ENCODE data around the gene CAMK4.

Gene CAMK4

DNA sequence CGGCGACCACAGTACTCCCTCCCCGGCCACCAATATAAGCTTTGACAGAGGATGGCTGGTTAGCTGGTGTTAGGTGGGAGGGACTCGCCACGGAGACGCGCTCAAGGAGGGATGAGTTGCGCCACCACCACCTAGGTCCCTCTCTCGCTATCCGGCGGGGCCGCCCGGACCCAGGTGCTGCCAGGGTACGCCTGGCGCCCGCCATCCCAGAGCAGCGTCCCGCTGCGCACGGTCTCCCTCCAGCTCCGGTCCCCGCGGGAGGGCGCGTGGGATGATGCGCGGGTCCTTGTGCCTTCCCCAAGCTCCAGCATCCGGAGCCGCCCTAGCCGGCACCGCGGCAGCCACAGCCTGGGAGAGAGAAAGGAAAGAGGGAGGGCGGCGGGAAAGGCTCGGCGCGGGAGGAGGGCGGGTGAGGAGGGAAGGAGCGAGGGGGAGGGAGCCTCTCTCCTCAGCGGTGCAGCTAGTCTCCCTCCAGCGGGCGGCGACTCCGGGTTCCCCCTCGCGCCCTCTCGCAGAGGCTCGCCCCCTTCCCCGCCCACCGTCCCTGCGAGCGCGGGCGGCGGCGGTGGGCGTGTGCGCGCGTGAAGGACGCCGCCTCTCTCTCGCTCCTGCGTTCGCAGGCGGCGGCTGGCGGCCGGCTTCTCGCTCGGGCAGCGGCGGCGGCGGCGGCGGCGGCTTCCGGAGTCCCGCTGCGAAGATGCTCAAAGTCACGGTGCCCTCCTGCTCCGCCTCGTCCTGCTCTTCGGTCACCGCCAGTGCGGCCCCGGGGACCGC is at the start of gene CAMK4:
TSS of gene CAMK4 (plus strand) at position 598 of the 774 bp plus-strand sequence. CDS start at position 698, 100 bp downstream.
- peak; percentile 30 for DNase-seq (ENCODE audit: low read depth, low spot score)

DNA sequence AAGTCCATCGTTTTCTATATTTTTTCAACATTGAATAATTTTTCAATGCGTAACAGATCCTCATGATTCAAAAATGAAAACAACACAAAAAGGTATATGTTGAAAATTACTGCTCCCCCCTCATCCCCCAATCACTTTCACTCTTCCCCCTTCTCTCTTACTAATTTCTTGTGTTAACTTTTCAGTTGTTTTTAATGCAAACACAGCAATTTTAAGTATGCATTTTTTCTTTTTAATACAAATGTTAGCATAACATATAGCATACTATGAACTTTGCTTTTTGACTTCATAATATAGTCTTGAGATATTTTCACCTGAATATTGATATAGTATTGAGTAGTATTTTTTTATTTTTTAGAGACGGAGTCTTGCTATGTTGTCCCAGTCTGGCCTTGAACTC is 41.1 kb upstream of the CAMK4 start:
- no peak for DNase-seq (ENCODE audit: low read depth, low spot score)

DNA sequence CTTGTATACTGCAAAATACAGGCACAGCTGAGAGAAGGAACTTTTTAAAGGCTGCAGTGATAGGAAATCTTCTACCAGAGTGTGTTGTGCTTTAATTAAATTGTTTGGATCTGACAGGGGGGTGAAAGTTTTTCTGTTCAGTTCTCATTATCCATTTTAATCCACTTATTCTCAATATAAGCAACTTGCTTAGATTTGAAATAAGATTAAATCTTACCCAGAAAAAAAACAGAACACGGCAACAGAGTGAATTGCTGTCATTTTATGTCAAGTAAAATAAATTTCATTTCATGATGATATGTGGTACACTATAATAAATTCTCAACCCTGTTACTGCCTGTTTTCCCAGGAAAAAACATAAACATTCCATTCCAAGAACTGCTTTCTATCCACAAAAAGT is 37.1 kb upstream of the CAMK4 start:
- no peak for DNase-seq (ENCODE audit: low read depth, low spot score)

DNA sequence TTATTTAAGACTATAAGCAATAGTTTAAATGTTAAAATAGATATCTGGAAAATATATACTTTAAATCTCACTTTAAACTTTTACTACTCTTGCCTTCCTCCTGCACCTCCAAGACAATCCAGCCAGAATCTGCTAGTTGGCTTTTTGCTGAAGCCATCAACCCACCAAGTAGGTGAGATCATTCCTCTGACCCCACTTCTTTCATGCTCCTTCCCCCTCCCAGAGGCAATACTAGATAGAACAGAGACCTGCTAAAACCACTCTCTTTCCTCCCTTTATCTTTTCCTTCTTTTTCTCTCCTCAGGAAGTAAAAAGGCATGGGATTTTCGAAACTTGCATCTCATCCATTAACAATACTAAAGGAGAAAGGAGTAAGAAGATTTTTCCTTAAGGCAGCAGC is 30.1 kb upstream of the CAMK4 start:
- DNase-seq (ENCODE audit: low read depth, low spot score): no peak

DNA sequence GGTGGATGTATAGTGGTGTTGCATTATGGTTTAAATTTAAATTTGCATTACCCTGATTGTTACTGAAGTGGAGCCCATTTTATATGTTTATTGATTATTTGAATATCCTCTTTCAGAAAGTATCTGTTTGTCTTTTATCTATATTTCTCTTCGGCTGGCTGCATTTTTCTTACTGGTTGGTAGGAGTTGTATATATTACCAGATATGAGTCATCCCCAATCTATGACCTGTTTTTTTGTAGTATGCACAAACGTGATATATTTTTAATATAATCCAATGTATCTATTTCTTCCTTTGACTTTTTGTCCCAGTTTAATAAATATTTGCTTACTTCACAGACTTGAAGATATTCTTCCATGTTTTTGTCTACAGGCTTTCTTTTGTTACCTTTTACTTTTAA is 29.3 kb upstream of the CAMK4 start:
- no peak for DNase-seq (ENCODE audit: low read depth, low spot score)

DNA sequence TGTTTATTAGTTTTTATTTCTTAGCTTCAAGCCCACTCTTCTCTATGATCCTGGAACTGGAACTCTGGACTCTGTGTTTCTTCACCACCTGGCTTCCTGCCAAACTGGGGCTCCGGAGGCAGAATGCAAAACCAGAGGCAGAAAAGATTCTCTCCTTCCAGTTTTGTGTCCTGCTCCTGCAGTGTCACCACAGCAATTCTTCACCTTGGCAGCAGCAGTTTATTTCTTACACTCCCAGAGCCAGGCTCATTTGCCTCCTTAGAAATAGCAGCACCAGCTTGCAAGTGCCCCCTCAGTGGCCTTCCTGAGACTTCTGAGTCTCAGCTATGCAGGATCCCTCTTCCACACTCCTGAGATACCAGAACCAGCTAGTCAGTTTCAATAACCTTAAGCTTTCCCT is 26.7 kb upstream of the CAMK4 start:
- no peak for DNase-seq (ENCODE audit: low read depth, low spot score)

DNA sequence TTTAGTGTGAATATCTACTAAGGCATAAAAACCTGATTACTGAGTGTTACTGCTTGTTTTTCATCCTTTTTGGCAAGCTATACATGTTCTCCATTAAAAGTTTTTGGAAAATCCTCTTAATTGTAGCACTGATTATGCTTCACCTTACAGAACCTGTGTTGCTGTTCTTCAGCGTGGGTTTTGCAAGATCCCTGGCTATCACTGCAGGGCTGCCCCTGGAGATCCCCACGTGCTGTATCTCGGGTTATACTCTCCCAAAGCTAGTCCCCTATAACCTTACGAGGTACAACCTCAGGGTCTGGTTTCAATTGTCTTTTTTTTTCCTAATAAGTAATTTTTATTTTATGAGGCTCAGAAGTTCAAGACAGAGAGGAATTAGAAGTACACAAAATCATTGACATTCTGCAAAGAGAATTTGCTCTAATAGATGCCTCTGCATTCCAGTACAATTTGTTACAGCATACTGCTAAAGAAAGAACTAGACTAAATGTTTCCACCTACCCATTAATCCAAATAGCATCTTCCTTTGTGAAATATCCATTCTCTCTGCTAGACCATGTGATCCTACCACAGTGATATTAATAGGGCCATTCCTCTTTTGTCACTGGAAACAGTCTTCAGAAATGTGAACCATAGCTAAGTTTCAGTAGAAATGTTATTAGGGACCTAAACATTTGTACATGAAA is 25.8 kb upstream of the CAMK4 start:
- no peak for DNase-seq (ENCODE audit: low read depth, low spot score)

DNA sequence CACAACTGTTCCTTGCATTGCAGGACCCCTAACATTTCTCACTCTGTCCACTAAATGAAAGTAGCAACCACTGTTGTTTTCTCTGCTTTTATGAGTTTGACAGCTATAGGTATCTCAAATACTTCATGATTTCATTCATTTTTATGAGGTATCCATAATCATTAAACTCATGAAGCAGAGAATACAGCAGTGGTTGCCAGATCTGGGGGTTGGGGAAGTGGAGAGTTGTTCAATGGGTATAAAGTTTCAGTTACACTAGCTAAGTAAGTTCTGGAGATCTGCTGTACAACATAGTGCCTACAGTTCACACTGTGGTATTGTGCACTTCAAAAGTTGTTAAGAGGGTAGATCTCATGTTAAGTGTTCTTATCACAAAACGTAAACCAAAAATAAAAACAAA is 23.4 kb upstream of the CAMK4 start:
- no peak for DNase-seq (ENCODE audit: low read depth, low spot score)

DNA sequence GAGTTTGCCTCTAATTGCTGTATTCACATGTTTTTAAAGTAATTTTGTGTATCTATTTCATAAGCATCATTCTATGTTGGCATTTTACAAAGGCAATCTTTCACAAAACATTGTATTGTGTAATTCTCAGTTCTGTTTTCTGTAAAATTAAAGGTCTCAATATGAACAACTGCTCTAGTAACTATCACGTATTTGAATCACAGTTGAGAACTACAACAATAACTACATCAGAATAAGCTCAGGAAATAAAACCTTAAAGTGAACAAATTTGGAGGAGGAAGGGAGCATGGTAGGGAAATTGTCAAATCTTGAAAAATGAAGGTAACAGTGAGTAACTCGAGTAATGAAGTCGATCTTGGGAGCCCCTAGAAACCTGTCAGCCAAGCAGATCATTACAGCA is 22.5 kb upstream of the CAMK4 start:
- no peak for DNase-seq (ENCODE audit: low read depth, low spot score)

DNA sequence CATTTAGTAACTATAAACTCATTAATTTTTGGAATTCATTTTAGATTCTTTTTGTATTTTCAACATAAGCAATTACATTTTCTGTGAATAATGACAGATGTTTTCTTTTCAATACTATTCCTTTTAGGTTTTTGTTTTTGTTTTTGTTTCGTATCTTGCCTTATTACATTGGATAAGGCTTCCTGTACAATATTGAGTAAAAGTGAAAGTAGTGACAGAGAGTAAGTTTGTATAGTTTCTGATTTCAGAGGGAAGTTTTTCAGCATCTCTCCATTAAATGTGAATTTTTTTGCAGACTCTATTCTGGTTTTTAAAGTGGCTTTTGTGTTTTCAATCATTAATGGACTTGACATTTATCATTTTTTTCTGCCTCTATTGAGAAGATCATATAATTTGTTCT is 12.8 kb upstream of the CAMK4 start:
- DNase-seq (ENCODE audit: low read depth, low spot score): no peak

DNA sequence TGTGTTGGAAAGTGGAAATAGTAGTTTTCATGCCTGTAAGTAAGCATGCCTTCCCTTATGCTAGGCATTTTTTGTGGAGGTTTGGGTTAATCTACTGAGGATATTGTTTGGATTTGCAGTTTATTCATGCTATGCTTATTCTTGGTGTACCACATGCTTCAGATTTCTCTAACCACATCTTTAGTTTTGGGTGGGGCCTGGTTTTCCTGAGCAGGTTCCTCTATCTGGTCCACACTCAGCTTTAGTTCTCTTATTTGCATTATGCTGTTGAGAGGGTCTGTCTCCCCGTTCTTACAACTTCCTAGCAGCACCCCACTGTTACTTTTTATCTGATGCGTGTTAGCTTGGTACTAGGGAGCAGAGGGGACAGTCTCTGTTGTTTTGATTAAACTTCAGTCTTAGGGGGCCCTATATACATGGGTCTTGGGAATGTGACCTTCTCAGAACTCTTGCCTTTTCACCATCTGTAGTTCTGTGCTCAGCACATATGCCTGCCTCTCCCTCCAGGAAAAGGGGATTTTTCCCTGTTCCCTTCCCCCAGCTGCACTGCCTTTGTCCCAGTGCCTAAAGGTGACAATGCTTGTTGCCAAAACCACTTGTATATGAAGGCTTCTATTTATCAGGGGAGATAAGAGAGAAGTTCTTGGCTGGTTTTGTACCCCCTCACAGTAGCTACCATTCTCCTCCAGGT is 10.0 kb upstream of the CAMK4 start:
- no peak for DNase-seq (ENCODE audit: low read depth, low spot score)

DNA sequence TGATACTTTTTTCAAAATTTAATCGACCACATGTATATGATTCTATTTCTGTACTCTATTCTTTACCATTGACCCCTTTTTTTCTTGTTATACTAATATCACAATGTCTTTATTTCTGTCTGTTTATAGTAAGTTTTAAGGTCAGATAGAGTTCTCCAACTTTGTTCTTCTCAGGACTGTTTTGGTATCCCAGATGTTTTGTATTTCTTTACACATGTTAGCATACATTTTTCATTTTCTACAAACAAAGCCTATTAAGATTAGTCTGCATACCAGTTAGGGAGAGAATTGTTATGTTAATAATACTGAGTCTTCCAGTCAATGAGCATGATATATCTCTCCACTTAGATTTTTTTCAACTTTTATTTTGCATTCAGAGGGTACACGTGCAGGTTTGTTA is 8.2 kb upstream of the CAMK4 start:
- DNase-seq (ENCODE audit: low read depth, low spot score): no peak

DNA sequence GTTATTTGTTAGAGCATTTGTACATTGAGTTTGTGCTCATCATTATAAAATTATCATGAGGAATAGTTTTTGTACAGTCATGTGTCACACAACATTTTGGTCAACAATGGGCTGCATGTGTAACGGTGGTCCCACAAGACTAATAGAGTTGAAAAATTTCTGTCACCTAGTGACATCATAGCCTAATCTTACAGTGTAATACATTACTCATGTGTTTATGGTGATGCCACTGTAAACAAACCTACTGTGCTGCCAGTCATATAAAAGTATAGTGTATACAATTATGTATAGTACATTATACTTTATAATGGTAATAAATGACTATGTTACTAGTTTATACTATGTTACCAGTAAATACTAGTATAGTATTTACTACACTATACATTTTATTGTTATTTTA is 3.0 kb upstream of the CAMK4 start:
- DNase-seq (ENCODE audit: low read depth, low spot score): no peak

DNA sequence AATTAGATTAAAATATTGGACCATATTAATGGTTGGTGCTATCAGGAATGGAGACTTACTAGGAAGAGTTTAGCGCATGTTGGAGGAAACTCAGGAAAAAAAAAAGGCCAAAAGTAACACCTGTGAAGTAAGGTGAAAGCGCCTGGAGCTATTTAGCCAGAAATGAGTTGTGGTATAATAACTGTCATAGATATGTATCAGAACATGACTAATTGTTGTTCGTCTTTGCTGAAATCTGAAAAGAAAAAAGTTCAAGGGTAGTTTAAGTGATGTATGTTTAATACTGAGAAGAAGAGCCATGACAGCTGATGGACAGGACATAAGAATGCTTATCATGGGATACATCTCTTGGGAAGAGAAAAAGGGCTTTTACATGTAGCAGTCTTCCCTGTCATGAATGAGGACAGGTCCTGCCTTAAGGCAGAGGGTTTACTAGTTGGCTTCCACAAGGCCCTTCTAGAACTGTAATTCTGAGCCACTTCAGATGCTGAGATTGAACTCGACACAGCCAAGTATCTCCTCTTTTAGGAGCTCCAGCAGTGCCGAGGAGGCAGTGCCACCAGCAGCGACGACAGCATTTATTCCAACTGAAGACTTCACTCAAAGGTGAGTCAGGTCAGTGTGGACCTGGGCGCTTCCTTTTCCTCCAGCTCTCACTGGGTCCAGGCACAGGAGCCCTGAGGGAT is 940 bp upstream of the CAMK4 start:
- DNase-seq (ENCODE audit: low read depth, low spot score): no peak

DNA sequence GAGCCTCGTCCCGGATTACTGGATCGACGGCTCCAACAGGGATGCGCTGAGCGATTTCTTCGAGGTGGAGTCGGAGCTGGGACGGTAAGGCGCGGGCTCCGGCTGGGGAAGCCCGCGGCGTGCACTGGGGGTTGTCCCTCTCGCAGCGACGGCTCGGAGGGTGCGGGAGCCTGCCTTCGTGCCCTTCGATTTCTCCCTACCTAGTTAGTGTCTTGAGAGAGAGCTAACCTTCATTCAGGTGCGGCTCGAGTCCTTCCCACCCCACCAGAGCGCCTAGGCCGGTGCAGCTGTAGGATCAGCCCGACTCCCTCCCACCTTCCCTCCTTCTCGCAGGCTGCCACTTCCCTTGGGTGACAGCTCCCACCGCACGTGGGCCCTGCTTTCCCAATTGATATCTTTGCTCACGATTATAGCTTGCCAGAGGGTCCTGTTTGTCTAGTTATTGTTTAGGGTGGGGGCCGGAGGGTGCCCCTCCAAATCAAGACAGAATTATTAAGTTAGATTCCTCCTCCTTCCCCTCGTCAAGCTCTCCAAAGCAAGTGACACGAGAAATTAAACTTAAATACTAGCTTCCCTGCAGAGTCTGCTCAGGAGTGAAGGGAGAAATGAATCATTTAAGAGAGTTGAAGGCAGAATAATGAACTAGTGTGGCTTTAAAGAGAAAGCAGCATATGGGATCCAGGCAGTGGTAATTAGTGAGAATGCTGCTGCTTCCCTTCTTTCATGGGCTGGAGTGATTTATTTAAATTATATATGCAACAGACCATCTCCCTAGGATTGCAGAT is 569 bp downstream of the CAMK4 start:
- DNase-seq (ENCODE audit: low read depth, low spot score): no peak

DNA sequence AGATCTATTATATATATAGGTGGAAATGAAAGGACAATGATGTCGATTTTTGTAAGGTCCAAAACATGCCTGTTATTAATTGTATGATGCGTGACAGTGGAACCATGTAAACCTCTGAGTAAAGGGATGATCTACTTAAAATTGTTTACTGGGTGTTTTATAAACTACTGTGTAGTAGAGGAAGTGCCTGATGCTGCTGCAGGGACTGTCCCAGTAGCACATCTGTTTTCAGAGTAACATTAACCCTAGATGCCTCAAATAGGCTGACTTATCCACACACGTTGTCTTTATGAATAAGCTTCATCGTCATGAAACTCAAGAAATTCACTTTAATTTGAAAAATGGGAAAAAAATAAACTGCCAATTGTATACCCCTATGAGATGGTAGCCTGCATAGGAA is 1.7 kb downstream of the CAMK4 start:
- no peak for DNase-seq (ENCODE audit: low read depth, low spot score)

DNA sequence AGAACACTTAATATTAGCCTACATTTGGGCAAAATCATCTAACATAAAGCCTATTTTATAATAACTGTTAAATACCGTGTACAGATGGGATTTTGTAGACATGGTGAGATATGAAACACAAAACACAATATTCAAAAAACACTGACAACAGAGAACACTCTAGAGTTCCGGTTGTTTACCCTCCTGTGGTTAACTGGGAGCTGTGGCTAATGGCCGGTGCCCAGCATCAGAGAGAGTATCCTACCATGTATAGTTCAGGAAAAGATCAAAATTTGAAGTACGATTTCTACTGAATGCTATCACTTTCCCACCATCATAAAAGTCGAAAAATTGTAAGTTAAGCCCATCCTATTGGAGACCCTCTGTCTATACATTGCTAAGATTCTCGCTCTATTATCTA is 2.4 kb downstream of the CAMK4 start:
- DNase-seq (ENCODE audit: low read depth, low spot score): no peak

DNA sequence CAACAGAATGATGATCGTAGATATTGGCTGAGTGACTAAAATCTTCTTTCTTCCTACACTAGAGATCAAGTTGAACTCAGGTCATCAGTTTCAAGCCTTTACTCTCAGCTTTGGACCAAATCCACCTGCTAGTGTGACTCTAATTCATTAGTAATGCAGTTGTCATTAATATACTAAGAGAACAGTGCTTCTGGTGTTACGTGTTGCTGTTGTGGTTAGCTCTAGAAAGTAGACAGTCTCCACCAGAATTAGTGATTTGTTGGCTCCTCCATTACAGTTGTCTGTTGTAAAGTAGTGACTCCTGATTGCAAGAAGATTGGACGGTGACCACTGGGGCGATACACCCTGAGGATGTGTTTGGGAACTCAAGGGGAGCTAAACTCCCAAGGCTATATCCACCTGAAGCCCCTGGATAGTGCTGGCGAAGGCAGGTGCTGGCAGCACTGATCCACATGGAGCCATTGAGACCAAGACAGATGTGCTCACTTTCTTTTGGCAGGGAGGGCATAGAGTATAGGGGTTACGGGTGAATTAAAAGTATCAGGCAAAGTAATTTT is 3.1 kb downstream of the CAMK4 start:
- no peak for DNase-seq (ENCODE audit: low read depth, low spot score)

DNA sequence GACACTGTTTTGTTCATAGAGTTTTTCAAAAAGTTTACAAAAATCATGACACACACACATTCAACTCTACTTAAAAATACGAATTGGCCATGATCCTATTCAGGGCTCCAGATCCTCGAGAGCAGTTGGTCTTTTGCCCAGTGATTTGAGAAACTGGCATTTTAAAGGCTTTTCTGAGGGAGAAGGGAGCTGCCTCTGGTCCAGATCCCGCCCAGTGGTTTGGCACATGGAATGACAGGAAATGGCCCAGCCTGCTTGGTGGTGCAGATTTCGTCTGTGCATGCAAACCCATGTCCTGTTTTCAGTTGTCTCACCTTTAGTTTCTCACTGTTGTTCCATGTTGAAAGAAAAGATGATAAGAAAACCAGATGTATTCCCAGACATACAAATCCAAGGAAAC is 3.6 kb downstream of the CAMK4 start:
- no peak for DNase-seq (ENCODE audit: low read depth, low spot score)

DNA sequence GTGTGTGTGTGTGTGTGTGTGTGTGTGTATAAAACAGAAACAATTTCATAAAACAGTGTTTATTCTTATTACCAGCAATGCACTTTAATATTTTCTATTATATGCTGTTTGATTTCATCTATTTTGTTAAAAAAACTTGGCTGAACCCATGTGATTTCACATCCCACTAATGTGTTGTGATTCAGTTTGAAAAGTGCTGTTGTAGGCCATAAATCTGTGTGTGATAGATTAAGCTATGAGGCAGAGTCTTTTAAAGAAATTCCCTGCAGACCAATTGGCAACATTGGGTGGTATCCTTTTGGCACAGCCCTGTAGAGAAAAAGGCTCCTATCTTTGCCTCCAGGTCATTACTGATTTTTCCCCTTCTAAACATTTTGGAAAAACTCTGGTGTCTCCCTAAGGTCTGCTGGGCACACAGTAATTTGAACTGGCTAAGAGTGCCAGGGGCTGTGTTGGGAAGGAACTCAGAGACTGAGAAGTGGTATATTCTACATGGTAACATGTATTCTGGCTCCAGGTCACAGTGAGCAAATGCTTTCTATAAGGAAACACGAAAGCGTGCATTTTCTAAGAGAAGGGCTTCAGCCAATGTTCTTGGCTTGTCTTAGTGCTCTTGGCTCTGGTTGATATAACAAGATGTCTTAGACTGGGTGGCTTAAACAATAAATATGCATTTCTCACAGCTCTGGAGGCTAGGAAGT is 4.5 kb downstream of the CAMK4 start:
- DNase-seq (ENCODE audit: low read depth, low spot score): no peak
